Measurements from ENCODE around the gene MEMO1.

GRCh38 chr2:32010670-32011484 lies at the start of gene MEMO1:
- TF ChIP-seq CTCF (IDR thresholded peaks at IDR 0.05; ENCODE audit: extremely low read depth in 1 of 2, insufficient read depth in 1 of 2, low read depth in 1 of 2, low read length in 2 of 2) (no peak), FOS (IDR thresholded peaks at IDR 0.05; ENCODE audit: borderline replicate concordance, insufficient read depth, low read length) (no peak), POLR2A (IDR thresholded peaks at IDR 0.05; ENCODE audit: low read depth, low read length) (peak; percentile 90)

Data from endothelial cell of umbilical vein (primary cell).